Posterior vena cava (tissue), 2 donors: Measurements from ENCODE around the gene IL22. TPM values are rescaled to one million over a fixed set of nuclear protein-coding genes. Genes with fewer than 3 reads are reported as not detected.

ENCODE experiments used
- DNase-seq: peaks from one replicate; pipeline ENCODE4 v3.0.0-alpha.2; 2020; ENCODE audit warnings: low spot score
- intact Hi-C, 2 donors: fragments of 100-400 bp; cut with DNase I; formaldehyde crosslinking; loops; one replicate each; pipeline versions ENCODE4 v1.14.1 to v1.14.2; 2022 to 2023
- long read RNA-seq, 2 donors: library from polyadenylated mRNA; unstranded; transcript quantifications; one replicate each; pipeline ENCODE4 v2.0.0, GENCODE V29; 2020 to 2021
- total RNA-seq, 2 donors: library from RNA; stranded (reverse); fragmentation: NEBNext Ultra II Directional; extraction: Animal tissue kit (Norgen Biotek cat#: 25700); gene quantifications; one replicate each; pipeline ENCODE4 v1.2.1, GENCODE V29; 2021
- donor health status: DM: yes; HTN: yes; CAD: no.
- donor health status: DM: yes; HTN: yes; CAD: no.

IL22 gene, protein sequence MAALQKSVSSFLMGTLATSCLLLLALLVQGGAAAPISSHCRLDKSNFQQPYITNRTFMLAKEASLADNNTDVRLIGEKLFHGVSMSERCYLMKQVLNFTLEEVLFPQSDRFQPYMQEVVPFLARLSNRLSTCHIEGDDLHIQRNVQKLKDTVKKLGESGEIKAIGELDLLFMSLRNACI
- total RNA-seq: not detected
- long read RNA-seq, donor 1: 0 reads
- long read RNA-seq, donor 2: 0 reads

DNA sequence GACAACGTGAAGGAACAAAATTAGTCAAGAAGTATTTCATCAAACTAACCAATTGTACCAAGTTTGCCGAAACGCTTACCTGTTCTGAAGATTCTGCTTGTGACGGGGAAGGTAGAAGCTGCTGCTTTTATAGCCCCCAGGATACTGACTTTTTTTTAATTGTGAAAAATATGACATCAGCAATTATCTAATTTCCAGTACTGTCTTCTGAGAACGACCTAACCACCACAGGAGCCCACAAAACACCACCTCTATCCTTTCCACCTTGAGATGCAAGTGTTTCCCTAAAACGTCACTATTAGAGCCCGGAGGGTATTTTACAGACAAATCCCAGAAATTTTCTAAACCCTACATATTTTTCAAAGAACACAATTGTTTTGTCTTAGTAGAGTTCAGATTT, at the start of gene IL22:
IL22 (minus strand) TSS at position 101 of the 400 bp plus-strand sequence. CDS start 156 bp downstream, outside the sequence.
- intact Hi-C loops: no loop called here
- DNase-seq: no peak

DNA sequence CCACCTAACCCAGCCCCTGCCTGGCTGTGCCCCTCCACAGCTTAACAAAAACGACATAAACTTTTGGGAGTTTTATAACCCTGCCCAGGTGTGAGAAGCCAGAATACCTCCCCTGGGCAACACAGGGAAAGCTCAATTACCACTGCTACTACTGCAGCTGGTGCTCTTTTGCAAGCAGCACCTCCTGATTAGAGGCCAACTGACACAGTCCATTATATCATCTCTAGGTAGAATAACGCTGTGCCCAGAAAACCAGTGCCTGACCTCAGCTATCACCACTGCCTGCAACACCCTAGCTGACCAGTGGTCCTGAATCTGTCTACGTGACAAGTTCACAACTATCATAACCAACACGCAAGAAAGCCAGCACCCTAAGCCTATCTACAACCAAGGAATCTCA, 44.5 kb upstream of the IL22 start:
- intact Hi-C loops: no loop called here
- no peak for DNase-seq

DNA sequence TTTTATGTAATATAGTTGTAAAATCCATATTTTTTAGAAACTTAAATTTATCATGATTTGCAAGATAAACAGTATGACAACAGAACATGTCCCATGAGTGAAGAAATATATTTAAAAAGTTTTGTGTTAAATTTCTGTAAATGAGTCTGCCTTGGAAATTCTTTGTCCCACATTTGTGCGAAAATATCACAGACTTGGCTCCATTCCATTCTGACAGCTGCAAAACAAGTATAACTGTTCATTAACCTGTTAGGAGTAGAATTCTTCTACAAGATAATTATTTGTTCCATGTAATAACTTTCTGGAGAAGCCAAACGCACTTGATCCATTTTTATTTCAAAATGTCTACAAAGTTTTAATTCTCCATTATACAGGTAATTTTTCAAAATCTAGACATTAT, 40.8 kb upstream of the IL22 start:
- intact Hi-C loops: no loop called here
- no peak for DNase-seq

DNA sequence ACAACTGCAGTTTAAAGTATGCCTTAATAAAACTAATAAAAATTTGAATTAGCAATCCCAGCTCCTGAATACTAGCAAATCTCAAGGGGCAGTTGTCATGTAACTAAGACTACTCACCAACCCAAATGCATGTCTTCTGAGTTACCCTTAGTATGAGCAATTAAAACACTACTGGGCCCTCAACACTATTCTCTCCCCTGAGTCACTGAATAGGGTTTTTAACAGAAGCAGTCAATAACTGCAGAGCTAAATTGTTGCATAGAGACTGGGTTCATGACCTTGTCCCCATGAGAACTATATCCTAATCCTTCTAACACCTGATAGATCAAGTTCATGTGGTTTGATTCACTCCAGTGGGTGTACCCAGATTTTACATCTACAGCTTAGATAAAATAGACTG, 39.9 kb upstream of the IL22 start:
- DNase-seq: no peak
- intact Hi-C loops: no loop called here

DNA sequence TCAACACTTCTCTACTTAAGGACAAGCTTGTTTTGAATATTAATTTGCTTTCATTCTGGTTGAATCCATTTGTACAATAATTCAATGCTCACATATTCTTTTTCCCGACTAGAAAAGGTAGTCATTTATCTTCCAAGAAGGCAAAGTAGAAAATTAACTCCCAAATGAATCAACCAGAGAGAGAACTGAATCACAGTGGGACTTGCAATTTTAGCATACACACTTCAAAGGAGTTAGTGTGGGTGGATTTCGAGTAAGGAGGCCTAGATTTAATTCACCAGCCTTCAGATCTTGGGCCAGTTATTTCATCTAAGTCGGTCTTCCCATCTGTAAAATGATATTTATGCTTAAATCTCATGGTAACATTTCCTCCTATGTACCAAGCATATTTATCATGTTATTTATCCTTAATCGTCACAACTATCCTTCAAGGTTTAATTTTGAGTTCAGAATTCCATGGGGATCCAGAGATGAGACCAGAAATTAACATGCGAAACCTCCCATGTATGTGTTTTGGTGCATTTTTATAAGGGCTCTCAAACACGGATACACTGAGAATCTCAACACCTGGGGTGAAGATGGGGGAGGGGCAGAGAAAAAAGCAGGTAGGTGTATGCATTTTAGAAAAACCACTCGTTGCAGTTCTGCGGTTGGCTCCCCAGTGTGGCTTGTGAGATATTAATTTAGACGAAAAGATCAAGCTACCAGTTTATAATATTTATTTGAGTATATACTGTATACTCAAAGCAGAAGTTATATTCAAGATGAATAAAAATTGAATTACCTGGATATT, 38.9 kb upstream of the IL22 start:
- intact Hi-C loops: no loop called here
- DNase-seq: no peak

DNA sequence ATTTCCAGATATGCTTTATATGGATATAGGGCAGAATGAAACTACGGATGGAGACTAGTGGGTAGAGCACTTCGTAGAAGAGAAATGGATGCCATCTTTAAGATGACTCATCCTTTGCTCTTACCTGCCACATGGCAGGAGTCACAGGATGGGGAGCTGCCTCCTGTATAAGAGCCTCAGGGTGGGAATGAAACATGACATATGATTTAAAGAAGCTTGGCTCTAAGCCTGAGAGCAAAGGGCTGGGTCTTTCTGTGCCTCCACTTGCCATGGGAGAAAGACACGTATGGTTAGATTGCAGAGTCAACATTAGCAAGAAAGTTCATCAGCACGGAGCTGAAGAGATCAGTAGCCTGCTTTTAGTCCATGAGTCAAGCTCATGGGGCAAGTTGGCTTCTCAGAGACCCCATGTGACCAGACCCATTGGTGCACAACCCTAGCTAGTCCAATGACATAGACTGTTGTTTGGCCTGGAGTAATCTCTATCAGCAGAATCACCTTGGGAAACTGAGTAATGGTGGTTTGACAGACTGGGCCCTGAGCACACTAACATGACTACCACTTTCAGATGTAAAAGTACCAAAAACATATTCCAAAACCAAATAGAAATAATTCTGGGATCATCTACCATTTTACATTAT, 38.1 kb upstream of the IL22 start:
- intact Hi-C loops: no loop called here
- DNase-seq: no peak

DNA sequence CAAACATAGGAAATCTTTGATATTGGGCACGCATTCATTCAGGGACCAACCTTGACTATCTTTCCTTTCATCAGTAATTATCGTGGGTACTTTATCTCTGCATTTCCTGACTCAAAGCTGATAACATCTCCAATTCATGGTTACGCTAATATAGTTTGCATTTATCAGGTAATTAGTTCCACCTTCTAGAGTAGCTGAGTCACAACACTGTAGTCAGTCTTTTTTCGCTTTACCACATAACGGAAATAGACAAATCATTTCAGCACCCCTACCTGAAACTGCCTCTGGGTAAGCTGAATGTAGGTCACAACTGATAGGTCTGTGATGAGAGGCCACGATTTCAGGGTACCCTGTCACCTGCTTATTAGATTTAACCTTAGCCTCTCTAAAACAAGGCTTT, 36.7 kb upstream of the IL22 start:
- intact Hi-C loops: no loop called here
- DNase-seq: no peak

DNA sequence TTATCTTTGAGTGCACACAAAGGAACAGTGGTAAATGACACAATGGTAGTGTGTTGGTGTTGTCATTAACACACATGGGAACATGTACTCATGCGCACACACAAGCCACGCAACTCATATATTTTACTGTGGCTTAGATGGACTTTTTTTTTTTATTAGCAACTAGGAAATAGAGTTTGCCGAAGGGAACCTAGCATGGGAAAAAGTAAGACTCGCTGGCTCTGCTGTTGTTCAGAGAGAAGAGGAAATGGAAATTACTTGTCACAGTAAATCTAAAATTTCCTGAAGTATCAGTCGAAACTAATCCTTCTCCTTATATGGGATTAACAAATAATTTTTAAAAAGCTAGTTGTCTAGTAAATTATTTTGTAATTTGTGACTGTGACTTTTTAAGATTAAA, 33.7 kb upstream of the IL22 start:
- DNase-seq: no peak
- intact Hi-C loops: no loop called here

DNA sequence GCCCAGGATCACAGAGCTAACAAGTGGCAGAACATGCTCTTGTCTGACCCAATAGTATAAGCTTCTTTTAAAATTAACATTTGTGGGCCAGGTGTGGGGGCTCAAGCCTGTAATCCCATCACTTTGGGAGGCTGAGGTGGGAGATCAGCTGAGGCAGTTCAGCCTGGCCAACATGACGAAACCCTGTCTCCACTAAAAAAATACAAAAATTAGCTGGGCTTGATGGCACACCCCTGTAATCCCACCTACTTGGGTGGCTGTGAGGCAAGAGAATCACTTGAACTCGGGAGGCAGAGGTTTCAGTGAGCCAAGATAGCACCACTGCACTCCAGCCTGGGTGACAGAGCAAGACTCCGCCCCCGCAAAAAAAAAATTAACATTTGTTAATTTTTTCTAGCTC, 33.0 kb upstream of the IL22 start:
- no peak for DNase-seq
- intact Hi-C loops: no loop called here

DNA sequence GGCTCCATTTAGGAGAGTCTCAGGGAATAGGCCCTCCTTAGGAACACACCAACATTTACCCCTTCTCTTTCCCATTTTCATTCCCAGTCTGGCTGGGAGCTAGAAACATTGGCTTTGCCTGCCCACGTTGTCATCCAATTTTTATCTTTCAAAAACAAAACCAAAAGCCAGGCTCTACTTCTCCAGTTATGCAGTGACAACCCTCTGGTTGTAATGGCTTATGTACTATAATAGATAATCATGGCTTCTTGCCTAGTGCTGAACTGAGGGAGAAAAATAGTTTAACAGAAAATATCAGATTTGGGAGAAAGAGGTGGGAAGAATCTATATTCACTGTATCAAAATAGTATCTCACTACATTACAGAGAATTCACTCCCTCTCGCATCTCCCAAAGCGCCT, 32.1 kb upstream of the IL22 start:
- no peak for DNase-seq
- intact Hi-C loops: no loop called here

DNA sequence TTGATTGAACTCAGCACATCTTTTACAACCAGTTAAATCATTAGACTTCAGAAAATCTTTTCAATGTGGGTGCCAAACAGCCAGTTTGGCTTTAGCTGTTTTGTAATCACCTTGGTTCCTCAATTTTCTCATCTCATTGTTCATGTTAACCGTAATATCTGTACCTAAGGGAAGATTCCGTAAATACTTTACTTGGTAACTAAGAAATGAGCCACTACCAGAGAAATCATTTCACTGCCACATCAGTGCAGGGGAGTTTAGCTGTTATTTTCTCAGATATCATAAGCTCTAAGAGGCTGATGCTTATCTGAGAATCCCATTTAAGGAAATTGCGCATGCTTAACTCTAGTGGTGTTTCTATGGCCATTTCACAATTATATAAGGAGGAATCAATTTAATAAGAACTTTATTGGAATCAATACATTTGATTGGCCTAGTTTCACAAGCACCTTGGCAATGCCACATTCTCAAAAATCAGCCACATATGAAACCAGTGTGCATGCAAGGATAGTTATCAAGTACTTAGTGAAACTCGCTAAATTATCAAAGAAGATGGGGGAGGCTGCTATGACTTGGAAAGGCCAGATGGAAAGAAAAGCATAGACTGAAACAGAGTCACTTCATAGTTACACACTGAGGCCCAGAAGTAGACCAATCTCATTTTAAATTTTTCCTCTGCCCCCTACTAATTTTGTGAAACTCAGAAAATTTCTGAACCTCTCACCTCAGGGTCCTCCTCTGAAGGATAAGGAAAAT, 28.1 kb upstream of the IL22 start:
- DNase-seq: no peak
- intact Hi-C loops: no loop called here

DNA sequence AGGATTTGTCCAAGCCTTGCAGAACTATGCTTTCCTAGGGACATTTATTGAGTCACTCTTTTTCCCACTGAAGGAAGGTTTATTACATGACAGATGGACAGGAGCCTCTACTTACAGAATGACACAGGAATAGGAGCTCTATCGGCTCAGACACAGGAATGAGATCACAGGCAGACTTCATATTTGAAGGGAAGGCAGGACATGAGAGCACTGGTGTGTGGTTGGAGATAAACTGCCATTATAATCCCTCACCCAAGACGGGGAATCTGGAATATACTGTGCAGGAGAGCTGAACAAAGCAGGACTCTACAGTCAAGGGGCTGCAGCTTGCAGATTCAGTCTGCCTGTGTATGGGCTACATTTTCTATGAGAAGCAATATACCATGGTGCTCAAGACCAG, 26.8 kb upstream of the IL22 start:
- intact Hi-C loops: no loop called here
- no peak for DNase-seq

DNA sequence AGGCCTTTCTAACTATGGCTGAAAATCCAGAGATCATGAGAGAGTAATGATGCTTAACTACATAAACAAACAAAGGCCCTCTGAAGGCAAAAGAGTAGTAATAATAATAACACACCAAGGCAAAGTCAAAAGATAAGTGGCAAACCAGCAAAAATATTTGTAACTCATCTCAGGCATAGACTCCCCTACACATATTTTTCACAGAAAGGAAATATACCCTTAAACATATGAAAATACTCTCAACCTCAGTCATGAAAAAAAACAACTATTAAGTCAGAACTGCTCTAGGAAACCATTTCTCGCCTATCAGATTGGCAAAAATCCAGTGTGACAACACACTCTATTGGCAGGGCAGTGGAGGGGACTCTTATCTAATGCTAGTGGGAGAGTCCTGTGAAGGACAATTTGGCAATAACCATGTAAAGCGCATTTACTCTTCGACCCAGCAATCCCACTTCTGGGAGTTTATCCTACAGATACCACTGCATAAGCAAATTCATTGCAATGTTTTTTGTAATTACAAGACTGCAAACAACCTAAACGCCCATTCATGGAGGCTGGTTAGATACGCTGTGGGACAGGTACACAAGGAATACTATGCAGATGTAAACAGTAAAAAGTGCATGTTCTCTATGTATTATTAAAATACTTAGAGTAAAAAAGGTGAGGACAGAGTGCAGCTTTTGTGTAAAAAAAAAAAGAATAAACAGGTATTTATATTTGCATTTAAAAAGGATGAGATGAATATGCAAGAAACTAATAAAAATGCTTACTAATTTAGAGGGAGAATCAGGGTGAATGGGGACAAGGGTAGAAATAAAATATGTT, 26.0 kb upstream of the IL22 start:
- intact Hi-C loops: no loop called here
- DNase-seq: no peak

DNA sequence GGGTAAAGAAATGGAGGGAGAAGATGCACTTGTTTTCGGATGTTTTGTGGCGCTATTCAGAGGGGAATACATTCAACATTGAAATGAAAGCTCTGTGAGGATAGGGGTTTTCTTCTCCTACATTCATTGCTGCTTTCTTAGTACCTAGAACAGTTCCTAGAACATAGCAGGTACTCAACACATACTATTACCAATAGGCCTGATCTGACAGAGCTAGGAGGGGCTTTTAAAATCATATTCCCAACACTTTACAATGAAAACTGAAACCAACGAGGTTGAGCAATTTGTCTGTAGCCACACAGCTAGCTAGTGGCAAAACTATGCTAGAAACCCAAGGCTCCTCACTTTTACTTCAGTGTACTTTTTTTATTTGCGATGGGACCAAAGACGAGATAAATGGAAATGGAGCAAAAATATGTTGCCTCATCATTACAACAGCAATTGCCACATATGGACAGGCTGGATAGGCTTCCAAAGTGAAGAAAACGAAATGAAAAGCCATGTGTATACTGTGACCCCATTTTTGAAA, 23.1 kb upstream of the IL22 start:
- intact Hi-C loops: no loop called here

DNA sequence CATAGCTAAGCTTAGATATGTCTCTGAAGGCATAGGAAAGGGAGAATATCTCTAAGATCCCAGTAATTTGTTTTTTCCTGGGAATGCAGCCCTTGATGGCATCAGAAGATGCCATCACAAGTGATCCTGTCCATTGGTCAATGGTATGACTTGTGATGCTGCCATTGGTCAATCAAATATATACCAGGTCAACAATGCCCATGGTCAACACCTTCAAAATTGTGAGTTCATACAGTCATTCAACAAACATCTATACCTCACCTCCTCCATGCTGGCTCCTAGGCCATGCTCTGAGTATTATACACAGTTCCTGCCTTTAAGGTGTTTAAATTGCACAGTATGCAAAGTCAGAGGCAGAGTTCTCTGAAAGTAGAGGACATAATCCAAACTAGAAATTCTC, 19.3 kb upstream of the IL22 start:
- no peak for DNase-seq
- intact Hi-C loops: no loop called here

More for the DNA sequence above, 23.1 kb upstream of the IL22 start:
- no peak for DNase-seq

DNA sequence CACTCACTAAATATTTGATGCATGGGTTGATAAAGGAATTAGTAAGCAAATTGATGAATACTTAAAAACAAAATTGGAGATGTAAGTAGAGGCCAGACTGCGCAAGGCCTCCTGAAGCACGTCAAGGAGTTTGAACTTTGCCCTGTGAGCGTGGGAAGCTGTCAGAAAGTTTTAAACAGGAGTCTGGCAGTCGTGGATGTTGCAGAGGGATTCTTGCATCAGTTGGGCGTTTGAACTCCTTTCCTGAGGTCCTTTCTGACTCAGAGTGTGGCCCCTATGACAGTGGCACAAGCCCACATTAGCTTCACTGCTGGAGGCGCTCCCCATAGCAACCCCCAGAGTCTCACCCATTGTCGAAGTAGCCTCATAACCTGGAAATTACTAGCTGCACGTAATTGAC, 17.9 kb upstream of the IL22 start:
- intact Hi-C loops: no loop called here
- no peak for DNase-seq

DNA sequence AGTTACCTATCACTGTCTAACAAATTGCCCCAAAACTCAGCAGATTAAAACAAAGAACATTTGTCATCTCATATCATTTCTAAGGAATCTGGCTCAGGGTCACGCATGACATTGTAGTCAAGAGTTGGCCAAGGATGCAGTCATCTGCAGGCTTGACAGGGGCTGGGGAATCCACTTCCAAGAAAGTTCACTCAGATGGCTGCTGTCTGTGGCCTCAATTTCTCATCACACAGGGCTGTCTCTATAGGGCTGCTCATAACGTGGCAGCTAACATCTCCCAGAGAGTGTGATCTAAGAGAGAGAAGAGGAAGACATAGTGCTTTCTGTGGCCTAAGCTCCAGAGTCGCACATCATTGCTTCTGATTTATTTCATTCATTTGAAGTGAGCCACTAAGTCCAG, 17.0 kb upstream of the IL22 start:
- intact Hi-C loops: no loop called here
- no peak for DNase-seq

DNA sequence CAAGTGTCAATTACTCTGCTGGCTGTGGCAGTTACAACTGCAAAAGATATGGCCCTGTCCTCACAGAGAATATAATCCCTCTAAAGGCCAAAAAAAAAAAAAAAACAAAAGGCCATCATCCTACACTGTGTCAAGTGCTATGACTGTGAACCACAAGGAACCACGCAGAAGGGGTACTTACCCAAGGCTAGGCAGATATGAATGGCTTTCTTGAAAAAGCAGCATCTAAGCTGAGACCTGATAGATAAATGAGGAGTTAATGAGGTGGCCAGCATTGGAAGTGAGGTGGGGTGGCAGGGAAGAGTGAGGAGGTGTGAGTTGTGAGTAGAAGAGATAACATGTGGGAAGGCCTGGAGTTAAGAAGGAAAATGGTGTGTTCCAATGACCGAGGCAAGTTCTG, 16.4 kb upstream of the IL22 start:
- intact Hi-C loops: no loop called here
- DNase-seq: no peak

DNA sequence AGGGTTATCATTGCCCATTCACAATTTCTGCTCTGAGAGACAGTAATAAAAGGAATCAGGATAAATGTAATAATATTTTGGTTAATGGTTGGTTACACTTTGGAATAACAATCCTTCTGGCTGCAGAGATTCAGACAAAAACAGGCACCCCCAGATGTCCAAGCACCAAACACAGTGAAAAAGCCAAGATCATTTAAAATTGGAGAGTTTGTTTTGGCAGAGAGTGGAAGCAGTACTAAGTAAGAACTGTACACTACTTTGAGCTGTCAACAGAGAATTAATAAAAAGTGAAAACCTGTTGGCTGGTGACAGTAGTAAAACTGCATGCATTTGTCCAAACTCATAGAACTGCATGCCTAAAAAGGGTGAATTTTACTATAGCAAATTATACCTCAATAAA, 15.6 kb upstream of the IL22 start:
- intact Hi-C loops: no loop called here
- no peak for DNase-seq
